HG02884 (cell line): ENCODE data around the gene DDX28.
"Not testable (repeated sequence)": the region's sequence is repeated elsewhere in the genome, so short reads cannot be mapped to it uniquely, and the experiment has no call there.

Experiments used
- ATAC-seq: cut with Tn5 transposase; IDR thresholded peaks from one replicate; pipeline ENCODE4 v1.9.1; 2021; ENCODE audit warnings: mild to moderate bottlenecking, moderate library complexity; ENCODE audit not compliant: unreplicated experiment

Gene DDX28

GRCh38 chr16:67998231-67998778, 24.7 kb downstream of the DDX28 start:
- not testable (repeated sequence) for ATAC-seq

DNA sequence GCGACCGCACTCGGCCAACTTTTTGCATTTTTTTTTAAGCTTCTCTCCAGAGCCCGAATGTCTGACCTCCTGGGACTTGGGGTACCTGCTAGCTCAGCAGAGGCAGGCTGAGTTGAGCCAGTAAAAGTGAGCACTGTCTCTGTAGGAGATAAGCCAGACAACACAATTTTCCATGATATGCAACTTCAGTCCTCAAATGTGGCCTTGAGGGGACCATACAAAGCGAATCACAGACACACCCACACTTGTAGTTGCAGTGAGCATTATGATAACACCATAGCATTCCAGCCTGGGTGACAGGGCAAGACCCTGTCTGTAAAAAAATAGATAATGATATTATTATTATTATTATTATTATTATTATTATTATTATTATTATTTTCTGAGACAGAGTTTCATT, 26.4 kb downstream of the DDX28 start:
- ATAC-seq, result no peak

- ATAC-seq, result no peak
These were observed 27.6 kb downstream of the DDX28 start for GRCh38 chr16:67995423-67995822.

- not testable (repeated sequence) for ATAC-seq
These were observed 29.0 kb downstream of the DDX28 start for GRCh38 chr16:67994040-67994408.

DNA sequence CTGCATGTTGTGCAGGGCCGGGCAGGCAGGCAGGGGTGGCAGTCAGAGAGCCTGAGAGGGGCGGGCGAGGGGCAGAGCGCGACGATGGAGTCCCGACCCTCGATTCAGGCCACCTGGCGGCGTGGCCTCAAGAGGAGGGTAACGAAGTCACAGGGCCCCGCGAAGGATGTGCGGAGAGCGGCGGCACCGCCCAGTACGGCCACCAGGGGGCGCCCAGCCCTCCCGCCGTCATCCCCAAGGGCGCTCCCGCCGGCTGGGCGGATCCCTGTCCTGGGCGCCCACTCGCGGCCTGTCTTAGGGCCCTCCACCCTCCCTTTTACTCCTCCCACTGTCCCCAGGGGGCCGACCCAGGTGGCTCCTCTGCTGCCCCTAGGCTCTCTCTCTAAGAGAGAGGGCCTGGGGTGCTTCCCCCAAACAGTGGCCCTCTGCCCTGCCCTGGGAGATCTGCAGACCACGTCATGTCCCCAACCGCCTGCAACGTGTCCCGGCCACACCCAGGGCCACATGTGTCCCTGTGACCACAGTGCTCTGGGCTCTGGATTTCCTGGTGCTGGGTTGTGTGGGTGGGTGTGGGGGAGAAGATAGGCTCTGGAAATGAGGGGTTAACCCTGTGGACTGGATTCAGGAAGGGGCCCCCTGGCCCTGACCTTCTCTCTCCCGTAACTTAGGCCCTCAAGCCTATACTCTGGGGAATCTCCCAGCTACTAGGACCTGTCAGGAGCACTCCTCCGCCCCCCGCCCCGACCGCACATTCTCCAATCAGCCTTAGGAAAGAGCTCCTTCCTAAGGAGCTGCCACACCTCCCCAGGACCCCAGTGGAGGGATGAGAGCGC, 29.6 kb downstream of the DDX28 start:
- ATAC-seq, result peak; percentile 70

- no peak for ATAC-seq
These were observed 30.3 kb downstream of the DDX28 start for GRCh38 chr16:67992661-67993206.

GRCh38 chr16:67990018-67990386, 33.0 kb downstream of the DDX28 start:
- ATAC-seq, result no peak

- no peak for ATAC-seq
These were observed 33.6 kb downstream of the DDX28 start for GRCh38 chr16:67989322-67990017.

GRCh38 chr16:67988675-67989074, 34.4 kb downstream of the DDX28 start:
- ATAC-seq, result no peak

DNA sequence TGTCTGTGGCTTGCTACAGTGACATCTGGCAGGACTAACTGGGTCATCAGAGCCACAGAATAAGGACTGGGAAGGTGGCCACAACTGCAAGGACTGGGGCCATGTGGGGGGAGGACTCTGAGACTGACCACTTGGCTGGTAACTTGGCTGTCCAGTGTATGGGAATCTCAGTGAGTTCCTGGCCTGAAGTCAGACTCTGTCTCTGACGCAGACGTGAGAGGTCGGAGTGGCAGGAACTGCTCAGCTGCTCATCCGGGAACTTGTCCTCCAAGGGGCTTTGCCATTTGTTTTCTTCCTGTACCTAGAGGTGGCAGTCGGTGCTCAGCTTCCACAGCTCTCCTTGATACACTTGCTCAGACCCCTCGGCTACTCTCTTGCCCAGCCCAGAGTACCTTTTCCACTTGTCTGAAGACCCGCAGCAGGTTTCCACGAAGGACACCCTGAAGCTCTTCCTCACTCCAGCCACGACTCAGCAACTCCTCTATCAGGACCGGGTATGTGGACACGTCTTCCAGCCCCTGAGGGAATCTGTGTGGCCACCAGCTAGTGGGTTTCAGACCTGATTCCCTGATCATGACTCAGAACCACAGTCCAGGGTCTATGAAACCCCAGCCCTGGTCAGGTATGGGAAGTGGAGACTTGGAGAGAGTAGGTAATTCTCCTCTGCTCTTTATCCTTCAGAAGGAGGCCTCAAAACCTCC, 35.4 kb downstream of the DDX28 start:
- ATAC-seq, result no peak

- no peak for ATAC-seq
These were observed 36.1 kb downstream of the DDX28 start for GRCh38 chr16:67986949-67987348.

- no peak for ATAC-seq
These were observed 40.9 kb downstream of the DDX28 start for GRCh38 chr16:67982011-67982696.

GRCh38 chr16:67979955-67980678, 42.9 kb downstream of the DDX28 start, which contains the start of gene DPEP3:
TSS of gene DPEP3 (minus strand) at chr16:67980499. CDS start at chr16:67980380, 119 bp downstream.
- no peak for ATAC-seq

- ATAC-seq, result no peak
These were observed 45.4 kb downstream of the DDX28 start for GRCh38 chr16:67977469-67978227.

DNA sequence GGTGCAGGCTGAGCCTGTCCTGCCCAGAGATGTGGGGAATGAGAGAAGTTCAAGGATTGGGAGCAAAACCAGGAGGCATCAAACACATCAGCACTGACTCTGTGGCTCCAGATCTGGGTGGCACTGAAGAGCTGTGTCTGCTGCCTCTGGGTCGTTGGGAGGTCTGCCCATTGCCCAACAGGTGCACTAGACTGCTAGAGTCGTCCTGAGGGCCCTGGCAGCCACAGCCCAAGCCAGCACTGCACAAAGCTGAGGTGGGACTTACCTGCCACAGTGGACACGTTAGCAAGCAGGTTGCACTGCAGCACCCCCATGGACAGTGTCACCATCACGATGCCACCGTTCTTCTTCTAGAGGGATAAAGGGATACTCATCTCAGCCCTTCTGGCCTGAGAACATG, 46.0 kb downstream of the DDX28 start:
- no peak for ATAC-seq

- no peak for ATAC-seq
These were observed 46.8 kb downstream of the DDX28 start for GRCh38 chr16:67976205-67976604.

- no peak for ATAC-seq
These were observed 47.5 kb downstream of the DDX28 start for GRCh38 chr16:67975321-67976105.

GRCh38 chr16:67972285-67972684, 50.7 kb downstream of the DDX28 start:
- ATAC-seq, result not testable (repeated sequence)
